ENCODE measurements around the gene ABI3BP.

GRCh38 chr3:100777271-100777670 is 215.9 kb downstream of the ABI3BP start:
- TF ChIP-seq, protein P1, sequence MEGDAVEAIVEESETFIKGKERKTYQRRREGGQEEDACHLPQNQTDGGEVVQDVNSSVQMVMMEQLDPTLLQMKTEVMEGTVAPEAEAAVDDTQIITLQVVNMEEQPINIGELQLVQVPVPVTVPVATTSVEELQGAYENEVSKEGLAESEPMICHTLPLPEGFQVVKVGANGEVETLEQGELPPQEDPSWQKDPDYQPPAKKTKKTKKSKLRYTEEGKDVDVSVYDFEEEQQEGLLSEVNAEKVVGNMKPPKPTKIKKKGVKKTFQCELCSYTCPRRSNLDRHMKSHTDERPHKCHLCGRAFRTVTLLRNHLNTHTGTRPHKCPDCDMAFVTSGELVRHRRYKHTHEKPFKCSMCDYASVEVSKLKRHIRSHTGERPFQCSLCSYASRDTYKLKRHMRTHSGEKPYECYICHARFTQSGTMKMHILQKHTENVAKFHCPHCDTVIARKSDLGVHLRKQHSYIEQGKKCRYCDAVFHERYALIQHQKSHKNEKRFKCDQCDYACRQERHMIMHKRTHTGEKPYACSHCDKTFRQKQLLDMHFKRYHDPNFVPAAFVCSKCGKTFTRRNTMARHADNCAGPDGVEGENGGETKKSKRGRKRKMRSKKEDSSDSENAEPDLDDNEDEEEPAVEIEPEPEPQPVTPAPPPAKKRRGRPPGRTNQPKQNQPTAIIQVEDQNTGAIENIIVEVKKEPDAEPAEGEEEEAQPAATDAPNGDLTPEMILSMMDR (IDR thresholded peaks at IDR 0.05): no peak
- TF ChIP-seq POLR2AphosphoS5 (IDR thresholded peaks at IDR 0.05): no peak
- TF ChIP-seq EP300 (IDR thresholded peaks at IDR 0.05; ENCODE audit: low read depth): no peak

Data from transverse colon (tissue), 4 donors.